HG03108 (cell line): ENCODE results near the gene HMX1.

Experiments used
- ATAC-seq: cut with Tn5 transposase; IDR thresholded peaks from one replicate; pipeline ENCODE4 v1.9.1; 2021; ENCODE audit warnings: moderate library complexity; ENCODE audit not compliant: unreplicated experiment

The HMX1 gene

DNA sequence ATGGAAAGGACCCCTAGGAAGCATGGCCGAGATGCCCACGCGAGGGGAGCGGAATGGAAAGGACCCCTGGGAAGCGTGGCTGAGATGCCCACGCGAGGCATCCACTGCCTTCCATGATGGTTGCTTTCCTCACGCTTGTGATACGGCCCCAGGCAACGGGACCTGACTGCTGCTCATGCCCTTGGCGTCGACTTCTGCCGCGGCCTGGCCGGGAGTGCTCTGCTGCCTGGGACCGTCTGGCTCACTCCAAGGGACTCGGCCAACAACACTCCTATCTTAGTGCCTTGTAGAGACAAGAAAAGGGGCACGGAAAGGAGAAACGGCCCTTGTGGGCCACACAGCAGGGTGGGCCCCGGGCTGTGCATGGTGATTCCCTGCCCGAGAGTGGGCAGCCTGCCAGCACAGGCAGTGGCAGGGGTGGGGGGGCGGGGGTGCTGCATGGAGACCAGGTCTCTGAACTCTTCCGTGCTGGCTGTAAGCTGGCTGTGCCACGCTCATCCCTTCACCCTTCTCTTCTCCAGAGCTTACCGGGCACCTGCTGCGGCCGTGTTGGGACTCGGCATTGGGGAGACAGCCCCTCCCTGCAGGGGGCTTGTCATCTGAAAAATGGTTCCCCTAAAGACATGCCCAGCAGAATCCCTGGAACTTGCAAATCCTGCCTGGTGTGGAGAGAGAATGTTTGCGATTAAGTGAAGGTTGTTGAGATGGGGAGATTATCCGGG, 38.6 kb upstream of the HMX1 start:
- ATAC-seq: no peak

DNA sequence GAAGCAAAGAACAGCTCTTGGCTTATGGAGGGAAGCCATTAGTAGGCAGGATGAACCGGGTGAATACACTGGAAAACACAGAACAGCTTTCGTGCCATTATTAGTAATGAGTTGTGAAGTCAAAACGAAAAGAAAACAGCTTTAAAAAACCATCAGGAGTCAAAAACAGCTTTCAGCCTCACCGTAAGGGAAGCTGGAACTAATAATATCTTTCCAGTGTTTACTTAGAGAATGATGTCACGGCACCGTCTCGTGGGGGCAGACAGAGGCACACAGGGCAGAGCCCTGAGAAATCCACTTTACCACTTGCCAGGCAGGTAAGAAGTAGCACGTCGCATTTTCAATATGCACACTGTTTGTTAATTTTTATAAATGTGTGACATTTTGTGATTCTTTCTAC, 37.9 kb upstream of the HMX1 start:
- ATAC-seq: no peak

DNA sequence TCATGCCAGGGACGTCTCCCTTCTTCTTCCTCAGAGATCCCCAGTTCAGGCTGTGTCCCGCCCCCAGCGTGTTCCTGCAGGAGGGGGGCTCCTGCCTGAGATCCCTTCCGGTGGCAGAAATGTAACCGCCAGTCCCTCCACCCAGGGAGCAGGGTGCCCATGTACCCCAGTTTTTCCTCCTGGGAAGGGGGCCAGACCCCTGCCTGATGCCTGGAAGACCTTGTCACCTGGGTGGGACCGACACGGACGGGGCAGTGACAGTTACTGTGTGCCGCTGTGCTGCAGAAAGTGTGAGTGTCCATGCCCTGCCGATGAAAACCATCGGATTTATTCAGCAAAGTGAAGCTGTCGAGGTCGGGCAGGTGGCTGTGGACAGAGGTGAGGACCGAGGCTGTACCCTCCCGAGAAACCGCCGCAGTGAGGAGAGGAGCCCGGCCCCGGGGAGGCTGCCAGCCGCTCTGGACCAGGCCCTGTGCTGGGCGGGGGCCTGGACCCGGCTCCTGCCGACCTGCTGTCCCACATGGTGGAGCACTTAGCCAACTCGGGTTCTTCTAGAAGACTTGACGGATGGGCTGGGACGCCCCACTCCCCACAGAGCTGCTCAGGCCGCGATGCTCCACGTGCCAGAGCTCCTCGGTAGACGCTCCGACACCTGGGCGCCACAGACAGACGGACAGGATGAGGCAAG, 36.7 kb upstream of the HMX1 start:
- no peak for ATAC-seq

DNA sequence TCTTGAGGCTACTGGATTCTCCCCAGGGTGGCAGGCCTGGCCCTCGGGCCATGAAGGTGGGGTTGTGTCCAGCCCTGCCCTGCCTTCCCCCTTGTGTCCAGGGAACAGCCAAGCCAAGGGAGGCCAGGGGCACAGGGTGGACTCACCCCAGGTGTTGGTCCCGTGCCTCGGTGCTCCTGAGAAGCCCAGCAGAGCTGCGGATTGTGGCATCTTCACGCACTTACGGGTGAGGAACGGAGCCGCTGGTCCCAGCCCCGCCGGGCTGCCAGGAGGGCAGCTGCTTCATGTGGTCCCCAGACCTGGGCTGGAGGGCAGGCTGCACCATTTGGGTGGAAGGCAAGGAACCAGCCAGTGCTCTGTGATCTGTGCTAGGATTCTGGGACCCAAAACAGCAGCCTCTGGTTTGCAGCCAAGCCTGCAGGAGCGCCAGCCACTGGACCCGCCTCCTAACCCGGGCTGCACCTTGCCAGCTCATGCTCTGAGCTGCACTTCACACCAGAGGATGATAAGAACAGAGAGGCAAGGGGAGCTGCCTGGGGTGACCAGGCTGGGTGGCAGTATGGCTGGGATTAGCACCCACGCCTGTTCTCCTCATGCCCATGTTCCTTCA, 36.1 kb upstream of the HMX1 start:
- no peak for ATAC-seq

DNA sequence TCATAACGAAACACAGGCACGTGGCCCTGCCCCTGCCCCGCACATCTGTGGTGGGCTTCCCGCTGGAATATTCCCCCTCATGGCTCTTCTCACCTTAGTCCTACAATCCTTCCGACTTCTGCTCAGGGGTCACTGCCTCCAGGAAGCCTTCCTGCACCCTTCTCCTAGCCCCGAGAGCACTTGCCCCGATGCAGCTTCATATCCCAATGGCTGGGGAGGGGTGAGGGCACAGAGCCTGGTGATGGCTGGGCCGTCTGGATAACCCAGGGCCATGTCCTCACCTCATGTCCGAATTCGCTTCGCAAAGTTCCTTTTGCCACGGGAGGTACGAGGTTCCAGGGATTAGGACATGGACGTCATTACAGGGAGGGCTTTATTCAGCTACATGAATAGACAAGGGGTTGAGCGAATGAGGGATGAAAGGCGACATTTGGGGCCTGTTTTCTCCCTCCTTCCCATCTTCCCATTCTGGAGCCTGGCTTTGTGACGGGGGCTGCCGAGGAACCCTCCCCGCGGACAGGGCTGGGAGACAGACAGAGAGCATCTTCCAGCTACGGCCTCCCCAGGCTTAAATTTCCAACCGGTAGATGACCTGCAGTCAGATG, 35.5 kb upstream of the HMX1 start:
- no peak for ATAC-seq

DNA sequence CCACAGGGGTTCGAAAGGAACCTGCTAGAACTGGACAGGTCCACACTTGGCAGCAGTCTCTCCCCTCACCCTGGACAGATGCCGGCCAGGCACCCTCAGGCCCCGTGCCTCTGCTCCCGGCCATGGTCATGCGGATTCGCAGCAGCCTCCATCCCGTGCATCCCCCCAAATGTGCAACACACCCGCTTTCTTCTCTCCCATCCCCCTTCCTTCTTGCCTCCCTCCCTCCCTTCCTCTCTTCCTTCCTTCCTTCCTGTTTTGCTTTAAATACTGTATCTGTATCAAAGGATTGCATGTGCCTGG, 35.0 kb upstream of the HMX1 start:
- no peak for ATAC-seq

DNA sequence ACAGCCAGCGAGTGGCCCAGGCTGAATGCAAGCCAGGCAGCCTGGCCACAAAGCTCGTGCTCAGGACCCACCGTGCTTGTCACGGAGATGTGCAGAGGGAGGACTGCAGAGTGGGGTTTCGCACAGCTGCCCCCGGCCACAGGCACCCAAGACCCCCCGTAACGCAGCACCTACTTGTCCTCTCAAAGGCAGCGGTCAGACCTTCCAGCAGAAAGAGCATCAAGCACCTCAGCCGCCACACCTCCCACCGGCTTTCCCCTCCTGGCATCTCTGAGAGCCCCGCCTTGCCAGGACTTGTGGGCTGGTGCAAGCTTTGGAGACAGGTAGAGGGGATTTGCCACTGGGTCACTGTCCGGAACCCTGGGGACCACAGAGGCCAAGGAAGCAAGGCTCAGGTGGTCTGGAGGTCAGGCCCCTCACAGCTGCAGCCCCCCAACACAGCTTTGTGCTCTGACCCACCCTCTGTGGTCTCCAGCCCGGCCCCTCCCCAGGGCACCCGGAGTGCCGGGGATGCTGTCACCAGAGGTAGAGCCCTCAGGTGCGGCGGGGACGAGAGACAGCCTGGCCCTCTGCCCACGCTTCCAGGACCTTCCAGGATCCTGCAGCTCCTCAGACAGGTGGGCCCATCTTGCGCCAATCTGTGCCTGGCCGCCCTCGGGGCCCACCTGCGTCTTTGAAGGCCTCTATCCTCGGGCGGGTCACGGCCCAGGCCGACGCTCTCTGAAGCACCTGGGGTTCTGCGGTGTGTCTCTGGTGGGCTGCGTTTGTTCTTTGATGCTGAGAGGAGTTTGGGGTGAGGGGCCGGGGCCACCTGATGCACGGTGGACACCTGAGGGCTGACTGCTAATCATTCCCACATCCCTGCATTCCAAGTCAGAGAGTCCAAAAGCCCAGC, 34.4 kb upstream of the HMX1 start:
- ATAC-seq: no peak

DNA sequence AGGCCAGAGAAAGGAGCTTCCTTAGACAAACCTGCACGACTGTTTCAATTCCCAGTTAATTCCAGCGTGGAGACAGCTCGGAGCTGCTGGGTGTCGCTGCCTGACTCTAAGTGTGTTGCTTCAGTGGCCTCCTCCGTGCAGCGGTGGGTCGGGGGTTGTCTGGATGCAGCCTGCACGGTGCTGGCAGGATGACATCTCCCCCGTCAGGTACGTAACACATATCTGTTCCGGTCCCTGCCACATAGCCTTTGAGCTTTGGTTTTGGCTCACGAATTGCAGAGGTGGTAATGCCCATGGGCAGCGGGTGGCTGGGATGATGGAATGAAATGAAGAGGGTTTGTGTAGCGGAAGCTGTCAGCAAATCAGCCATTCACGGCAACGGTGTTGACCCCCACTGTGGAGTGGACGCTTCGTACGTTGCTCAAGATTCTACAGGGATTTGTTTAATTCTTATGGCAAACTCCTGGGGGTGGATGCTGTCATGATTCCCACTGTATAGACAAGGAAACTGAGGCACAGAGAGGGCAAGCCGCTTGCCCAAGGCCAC, 33.7 kb upstream of the HMX1 start:
- ATAC-seq: no peak

DNA sequence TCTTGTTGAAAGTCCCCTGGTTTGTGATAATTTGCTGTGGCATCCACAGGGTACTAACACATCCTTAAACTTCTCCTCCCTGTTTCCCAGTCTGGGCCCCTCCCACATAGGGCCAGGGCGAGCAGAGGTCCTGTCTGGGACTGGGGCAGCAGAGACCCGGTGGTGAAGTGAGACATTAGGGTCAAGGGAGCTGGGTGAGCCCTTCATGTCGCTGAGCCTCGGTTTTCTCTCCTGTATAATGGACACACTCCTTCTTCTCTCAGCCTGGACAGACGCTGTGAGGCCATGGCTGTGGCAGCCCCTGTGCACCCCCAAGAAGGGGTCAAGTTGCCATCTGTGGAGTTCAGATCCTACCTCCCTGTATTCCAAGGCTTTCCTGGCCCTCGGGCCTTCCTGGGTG, 33.0 kb upstream of the HMX1 start:
- ATAC-seq: no peak

DNA sequence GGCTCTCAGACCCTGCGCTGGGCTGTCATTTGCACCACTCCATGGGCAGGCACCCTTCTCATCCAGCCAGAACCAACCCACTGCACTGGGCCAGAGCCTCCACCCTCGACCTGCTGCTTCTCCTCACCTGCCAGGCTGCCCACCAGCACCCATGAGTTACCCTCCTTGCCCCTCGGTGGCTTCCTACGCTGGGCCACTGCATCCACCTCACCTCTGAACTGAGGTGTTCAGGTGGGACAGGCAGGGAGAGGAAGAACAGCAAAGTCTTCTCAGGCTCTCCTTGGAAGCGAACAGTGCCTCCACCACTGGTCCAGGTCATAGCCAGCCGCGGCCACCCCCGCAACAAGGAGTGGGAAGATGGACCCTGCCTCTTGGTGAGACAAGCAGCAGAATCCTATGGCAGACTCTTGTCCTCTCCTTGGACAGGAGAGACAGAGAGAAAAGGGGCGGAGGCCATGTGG, 32.4 kb upstream of the HMX1 start:
- ATAC-seq: no peak

DNA sequence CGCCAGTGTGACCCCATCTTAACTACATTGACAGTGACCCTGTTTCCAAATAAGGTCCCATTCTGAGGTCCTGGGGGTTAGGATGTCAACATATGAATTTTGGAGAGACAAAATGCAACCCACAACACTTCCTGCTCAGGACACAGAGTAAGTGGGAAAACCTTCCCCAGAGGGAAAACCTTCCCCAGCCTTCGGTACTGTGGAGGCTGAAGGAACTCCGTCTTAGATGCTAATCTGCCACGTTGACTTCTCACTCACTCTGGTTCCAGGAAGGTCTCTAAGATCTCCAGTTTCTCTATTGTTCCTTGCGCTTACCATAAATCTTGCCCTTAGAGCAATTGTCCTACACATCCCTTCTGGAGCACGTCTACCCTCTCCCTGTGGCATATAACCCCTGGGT, 29.7 kb upstream of the HMX1 start:
- no peak for ATAC-seq

DNA sequence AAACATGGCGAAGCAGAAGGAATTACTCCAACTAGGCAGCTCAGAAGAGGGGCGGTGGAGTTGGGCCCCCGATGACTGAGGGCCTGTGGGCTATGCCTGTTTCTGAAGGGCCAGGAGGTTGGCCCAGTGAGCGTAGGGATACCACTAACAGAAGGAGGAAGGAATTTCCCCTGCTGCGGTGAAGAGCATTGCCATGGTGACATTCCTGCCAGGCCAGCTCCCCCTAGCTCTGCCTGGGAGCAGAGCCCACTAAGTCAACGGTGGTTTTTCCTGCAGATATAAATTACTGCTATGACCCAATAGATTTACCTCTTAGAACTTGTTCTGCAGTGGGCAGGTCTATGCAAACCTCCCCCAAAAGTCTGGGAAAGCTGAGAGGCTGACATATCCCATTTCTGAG, 28.9 kb upstream of the HMX1 start:
- ATAC-seq: no peak

DNA sequence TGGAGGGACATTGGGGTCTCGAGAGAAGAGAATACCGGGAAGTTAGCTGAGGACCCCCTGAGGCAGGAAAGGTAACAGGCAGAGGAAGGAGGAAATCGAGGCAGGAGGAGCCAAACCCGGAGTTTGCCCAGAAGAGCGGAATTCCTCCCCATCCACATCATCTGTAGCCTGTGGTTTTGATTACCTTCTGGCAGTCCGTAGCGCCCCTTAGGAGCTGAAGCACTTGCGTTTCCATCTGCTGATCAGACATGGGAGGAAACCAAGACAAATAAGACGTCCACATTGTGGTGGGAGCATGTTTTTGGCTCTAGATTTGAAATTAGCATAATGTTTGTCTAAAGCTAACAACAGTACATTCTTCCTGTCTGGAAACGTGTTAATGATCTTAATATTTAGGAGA, 26.8 kb upstream of the HMX1 start:
- no peak for ATAC-seq

DNA sequence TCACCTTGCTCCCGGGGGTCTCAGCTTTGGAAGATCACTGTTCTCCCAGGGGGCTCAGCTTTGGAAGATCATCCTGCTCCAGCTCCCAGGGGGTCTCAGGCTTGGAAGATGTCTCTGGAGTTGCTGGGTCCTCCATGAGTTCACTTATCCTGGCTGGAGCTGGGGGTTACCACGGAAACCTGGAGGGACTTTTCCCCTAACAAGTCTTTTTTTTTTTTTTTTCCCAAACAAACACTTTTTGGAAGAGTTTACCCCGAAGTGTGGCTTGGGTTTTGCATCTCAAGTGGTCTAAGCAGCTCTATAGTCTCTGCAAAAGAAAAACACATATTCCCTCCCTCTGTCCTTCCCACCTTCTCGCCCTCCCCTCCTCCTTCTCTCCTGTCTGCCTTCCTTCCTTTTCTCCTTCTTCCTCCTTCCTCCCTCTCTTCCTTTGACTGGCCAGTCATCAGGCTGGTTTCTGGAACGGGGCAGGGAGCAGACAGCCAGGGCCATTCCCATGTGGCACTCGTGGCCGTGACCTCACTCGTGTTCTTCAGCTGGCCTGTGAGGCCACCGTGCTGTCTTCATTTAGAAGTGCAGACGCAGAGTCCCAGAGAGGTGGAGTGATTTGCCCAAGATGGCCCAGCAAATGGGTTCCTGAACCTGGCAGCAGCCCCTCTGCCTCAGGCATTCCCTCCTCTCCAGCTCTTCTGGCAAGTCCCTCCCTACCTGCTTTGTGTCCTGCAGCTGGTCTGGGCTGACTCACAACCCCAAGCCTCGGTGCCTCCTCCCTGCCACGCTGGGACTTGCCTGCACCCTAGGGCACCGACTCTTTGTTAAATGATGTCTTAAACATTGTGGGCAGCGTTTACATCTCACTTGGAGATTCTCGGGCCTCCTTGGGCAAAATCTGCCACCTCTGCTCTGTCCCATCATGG, 25.9 kb upstream of the HMX1 start:
- no peak for ATAC-seq

DNA sequence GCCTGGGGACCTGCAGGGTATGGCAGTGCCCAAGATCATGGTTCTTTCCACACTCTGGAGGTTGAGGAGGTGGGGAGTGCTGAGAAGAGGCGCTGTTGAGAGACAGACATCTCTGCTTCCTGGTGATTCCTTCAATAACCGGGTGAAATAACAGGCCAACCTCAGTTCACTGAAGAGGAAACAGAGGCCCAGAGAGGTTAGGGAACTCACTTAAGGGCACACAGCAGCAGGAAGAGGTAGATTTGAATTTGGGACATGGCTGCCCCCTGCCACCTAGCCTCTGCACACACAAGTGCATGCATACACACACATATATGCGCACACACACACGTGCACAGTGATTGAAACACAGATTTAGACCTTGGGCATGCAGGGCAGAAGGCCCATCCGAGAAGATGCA, 24.9 kb upstream of the HMX1 start:
- no peak for ATAC-seq

DNA sequence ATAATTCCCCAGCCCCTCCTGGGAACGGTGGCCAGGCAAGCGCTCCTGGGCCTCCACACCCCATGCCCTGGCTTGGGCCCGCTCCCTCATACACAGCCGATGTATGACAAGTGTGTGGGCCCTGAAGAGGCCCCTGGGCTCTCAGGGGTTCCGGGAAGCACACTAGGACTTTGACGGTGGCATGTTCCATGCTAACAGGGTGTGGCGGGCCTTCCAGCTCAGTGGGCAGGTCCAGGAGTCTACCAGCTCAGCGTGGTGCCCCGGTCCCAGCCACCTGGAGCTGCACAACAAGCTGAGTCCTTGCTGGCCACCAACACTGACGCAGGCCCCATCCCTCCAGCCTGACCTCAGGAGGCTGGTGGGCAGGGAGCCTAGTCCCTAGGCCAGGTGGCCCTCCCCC, 24.4 kb upstream of the HMX1 start:
- no peak for ATAC-seq

DNA sequence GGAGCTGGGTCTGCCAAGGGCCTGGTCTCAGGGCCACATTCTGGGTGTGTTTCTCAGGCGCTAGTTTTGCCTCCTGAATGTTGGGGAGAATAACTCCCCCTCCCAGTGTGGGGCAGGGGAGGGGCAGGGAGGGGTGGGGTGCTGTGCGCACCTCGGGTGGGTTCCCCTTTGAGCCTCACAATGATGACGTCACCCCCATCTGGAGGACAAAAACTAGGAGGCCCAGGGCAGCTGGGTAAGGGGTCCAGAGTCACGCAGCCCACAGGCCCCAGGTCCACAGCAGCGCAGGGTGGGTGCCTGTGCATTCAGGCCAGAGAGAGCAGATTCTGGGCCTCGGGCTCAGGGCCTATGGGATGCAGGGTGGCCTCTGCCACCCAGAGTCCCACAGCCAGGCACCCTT, 23.7 kb upstream of the HMX1 start:
- no peak for ATAC-seq

DNA sequence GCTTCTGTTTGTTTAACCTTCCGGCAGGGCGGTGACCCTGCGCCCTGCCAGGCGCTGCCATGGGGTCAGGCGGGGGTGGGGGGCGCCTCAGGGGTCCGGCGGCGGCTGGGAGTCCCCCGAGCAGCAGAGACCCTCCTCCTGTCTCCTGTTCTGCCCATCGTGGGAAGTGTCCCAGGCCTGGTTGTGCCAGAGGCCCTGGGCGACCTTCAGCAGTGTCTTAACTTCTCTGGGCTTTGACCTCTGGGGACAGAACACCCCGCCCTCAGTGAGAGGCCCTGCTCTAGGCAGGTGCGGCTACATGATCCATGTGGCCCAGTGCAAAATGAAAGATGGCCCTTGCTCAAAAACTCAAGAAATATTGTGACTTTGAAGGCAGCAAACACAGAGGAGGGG, 22.8 kb upstream of the HMX1 start:
- ATAC-seq: no peak

DNA sequence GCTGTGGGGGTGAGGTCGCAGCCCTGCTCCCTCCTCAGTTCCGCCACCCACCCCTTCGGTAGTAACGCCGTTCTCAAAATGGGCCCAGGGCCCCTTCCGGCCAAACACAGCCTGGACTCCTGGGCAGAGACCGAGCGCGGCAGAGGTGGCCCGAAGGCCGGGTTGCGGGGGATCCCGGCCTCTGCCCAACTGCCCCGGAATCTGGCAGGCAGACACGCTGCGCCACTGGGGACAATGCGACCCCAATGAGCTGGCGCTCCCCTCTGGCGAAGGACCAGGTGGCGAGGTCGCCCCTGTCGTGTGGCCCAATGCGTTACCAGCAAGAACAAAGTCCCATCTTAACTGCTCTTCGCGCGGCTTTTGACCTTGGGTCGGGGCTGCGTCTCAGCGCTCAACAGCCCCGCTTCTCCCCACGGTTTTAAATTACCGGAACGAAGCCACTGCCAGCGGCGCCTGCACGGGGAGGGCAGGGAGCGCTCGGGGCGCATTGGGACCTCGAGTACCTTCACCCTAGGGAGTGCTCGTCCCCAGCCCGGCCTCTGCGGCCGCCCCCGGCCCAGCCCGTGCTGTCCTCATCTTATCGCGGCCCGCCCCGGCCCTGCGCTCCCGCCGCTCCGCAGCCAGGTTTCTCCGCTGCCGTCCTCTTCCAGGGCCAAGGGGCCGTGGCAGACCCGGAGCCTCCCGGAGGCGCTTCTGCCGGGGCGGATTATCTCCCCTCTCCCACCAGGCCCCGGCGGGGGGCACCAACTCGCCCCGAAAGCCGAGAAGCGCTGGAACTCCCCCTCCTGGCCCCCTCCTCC, 22.2 kb upstream of the HMX1 start:
- no peak for ATAC-seq
